ENCODE results near the gene SESN1.

DNA sequence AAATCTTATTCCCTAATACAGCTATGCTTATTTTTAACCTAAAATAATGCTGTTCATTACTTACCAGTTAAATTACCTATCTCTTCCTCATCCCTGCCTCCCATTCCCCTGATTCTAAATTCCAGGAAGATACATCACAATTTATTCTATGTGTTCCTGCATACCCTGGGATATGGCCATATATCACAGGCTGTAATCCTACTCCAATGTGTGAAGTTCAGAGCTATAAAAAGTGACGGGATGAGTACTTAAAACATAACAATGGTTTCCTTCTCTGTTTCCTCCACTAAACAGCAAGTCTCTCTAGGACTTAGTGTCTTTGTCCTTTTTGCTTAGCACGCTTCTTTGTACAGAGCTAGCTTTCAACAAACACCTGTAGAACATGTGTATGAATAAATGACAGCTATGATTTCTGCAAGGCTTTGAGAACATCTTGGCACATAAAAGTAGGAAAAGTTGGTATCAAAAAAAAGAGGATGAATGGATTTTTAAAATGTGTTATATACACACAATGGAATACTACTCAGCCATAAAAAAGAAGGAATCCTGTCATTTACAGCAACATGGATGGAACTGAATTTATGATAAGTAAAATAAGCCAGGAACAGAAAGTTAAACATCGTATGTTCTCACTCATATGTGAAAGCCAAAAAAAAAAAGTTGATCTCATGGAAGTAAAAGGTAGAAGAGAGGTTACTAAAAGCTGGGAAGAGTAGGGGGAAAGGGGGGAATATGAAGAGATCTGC lies 45.8 kb downstream of the SESN1 start:
- TF ChIP-seq CTCF (IDR thresholded peaks at IDR 0.05) (no peak), POLR2A (IDR thresholded peaks at IDR 0.05) (no peak), EP300 (IDR thresholded peaks at IDR 0.05) (no peak)

Measured in tibial nerve (tissue), 4 donors.